ENCODE results near the gene TRERF1.

Gene TRERF1

GRCh38 chr6:42383421-42384205 is 68.1 kb downstream of the TRERF1 start:
- H3K27me3 ChIP-seq (replicated peaks), result no peaks in the 10 kb centered on the region
- in situ Hi-C loops (cut with HindIII; ENCODE audit: low pct_ligation_motif_present, low sequenced_read_pairs), result no loop called here

GRCh38 chr6:42381850-42382249 is 69.9 kb downstream of the TRERF1 start:
- no peak overlapping the region for H3K27ac ChIP-seq
- in situ Hi-C loops (cut with HindIII; ENCODE audit: low pct_ligation_motif_present, low sequenced_read_pairs), result no loop called here
- no peak for TF ChIP-seq CTCF (IDR thresholded peaks at IDR 0.05; ENCODE audit: low read depth, low read length, missing control alignments)
- no peak overlapping the region for H3K4me3 ChIP-seq (ENCODE audit: low read depth, low read length)
- no peaks in the 10 kb centered on the region for H3K27me3 ChIP-seq (replicated peaks)
- H3K36me3 ChIP-seq (replicated peaks), result no peaks in the 10 kb centered on the region
- DNase-seq, result no peak

More at GRCh38 chr6:42383421-42384205, 68.1 kb downstream of the TRERF1 start:
- Histone ChIP-seq H3K36me3 (replicated peaks) (no peaks in the 10 kb centered on the region), H3K4me3 (ENCODE audit: low read depth, low read length) (no peak overlapping the region), H3K27ac (no peak overlapping the region)
- TF ChIP-seq CTCF (IDR thresholded peaks at IDR 0.05; ENCODE audit: low read depth, low read length, missing control alignments), result no peak
- no peak for DNase-seq

GRCh38 chr6:42380228-42380979 is 71.3 kb downstream of the TRERF1 start:
- H3K27ac ChIP-seq, result no peak overlapping the region

GRCh38 chr6:42378536-42378935 is 73.2 kb downstream of the TRERF1 start:
- H3K27ac ChIP-seq, result no peak overlapping the region
- no peaks in the 10 kb centered on the region for H3K27me3 ChIP-seq (replicated peaks)
- DNase-seq, result no peak
- no peaks in the 10 kb centered on the region for H3K36me3 ChIP-seq (replicated peaks)
- in situ Hi-C loops (cut with HindIII; ENCODE audit: low pct_ligation_motif_present, low sequenced_read_pairs), result no loop called here
- no peak for TF ChIP-seq CTCF (IDR thresholded peaks at IDR 0.05; ENCODE audit: low read depth, low read length, missing control alignments)
- H3K4me3 ChIP-seq (ENCODE audit: low read depth, low read length), result no peak overlapping the region

More at GRCh38 chr6:42380228-42380979, 71.3 kb downstream of the TRERF1 start:
- no peak for TF ChIP-seq CTCF (IDR thresholded peaks at IDR 0.05; ENCODE audit: low read depth, low read length, missing control alignments)
- Histone ChIP-seq H3K36me3 (replicated peaks) (no peaks in the 10 kb centered on the region), H3K4me3 (ENCODE audit: low read depth, low read length) (no peak overlapping the region), H3K27me3 (replicated peaks) (no peaks in the 10 kb centered on the region)
- in situ Hi-C loops (cut with HindIII; ENCODE audit: low pct_ligation_motif_present, low sequenced_read_pairs), result no loop called here
- no peak for DNase-seq

- DNase-seq, result no peak
- no peaks in the 10 kb centered on the region for H3K36me3 ChIP-seq (replicated peaks)
- TF ChIP-seq CTCF (IDR thresholded peaks at IDR 0.05; ENCODE audit: low read depth, low read length, missing control alignments), result no peak
- H3K27ac ChIP-seq, result no peak overlapping the region
- H3K4me3 ChIP-seq (ENCODE audit: low read depth, low read length), result no peak overlapping the region
- in situ Hi-C loops (cut with HindIII; ENCODE audit: low pct_ligation_motif_present, low sequenced_read_pairs), result no loop called here
- no peaks in the 10 kb centered on the region for H3K27me3 ChIP-seq (replicated peaks)
Observed at GRCh38 chr6:42378125-42378524, 73.6 kb downstream of the TRERF1 start.
